ENCODE results near the gene DAZAP1.

The DAZAP1 gene

GRCh38 chr19:1407528-1408299, at the start of gene DAZAP1:
TSS of gene DAZAP1 (plus strand) at chr19:1407586. CDS start at chr19:1407774, 188 bp downstream.
- DNase-seq (ENCODE audit: low read depth in 2 of 2), result peak in 1 of 2 donors; percentile 43

GRCh38 chr19:1360126-1360817, 47.1 kb upstream of the DAZAP1 start:
- DNase-seq (ENCODE audit: low read depth in 2 of 2), result no peak

DNA sequence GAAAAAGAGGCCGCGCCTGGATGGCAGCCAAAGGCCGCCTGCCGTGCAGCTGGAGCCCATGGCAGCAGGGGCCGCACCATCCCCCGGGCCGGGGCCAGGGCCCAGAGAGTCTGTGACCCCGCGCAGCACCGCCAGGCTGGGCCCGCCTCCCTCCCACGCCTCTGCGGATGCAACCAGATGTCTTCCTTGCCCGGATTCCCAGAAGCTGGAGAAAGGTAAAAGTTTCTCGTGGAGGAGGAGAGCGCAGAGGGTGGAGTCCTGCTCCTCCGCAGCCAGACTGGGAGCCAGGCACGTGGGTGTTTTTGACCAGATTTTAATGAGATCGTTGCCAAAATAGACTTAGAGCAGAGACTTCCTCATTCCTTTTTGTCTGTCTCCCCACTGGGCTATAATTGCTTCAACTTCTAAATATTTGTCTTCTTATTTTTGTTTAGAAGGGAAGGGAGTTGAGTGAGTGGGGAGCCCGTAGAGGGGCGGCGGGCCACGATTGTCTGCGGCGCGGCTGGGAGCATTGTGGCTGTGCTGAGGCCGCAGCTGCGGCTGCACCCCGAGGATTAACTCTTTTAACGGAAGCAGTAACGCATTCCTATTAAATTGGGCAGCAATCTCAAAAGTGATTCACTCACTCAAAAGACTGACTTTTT, 46.4 kb upstream of the DAZAP1 start:
- DNase-seq (ENCODE audit: low read depth in 2 of 2), result no peak

GRCh38 chr19:1361601-1362386, 45.6 kb upstream of the DAZAP1 start:
- no peak for DNase-seq (ENCODE audit: low read depth in 2 of 2)

DNA sequence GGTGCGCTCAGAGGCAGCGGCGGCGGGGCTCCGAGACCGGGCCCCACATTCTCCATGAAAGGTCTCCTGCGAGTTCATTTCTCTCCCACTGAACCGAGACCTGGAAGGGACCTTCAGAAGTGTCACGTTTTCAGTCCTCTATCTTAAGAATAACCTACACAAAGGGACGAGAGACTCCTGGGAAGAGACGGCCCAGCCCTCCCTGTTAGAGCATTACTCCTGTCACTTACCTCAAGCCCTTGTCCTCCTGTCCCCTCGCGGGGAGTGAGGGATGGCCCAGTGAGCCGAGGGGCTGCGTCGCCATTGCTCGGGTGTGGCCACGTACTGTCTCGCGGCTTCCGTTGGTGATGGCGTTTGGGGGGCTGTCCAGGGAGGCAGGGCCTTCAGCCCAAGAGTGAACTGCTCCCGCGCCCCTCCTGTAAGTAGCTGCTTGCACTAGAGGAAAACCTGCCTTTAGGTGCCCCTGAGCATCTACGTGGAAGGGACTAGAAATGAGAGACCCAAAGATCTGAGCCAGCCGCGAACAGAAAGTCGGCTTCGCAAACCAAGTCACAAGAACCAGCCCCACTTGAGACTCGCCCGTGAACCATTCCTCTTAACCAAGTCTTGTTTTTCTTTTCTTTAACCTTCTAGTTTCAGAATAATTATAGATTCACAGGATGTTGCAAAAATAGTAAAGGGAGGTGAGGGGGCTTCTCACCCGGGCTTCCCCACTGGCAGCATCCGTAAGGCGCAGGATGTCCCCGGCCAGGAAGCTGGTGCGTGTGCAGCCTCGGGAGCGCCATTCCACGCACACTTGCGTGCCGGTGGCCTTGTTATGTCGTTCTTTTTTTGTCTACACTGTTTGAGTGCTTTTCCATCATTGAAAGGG, 44.8 kb upstream of the DAZAP1 start:
- DNase-seq (ENCODE audit: low read depth in 2 of 2), result no peak

DNA sequence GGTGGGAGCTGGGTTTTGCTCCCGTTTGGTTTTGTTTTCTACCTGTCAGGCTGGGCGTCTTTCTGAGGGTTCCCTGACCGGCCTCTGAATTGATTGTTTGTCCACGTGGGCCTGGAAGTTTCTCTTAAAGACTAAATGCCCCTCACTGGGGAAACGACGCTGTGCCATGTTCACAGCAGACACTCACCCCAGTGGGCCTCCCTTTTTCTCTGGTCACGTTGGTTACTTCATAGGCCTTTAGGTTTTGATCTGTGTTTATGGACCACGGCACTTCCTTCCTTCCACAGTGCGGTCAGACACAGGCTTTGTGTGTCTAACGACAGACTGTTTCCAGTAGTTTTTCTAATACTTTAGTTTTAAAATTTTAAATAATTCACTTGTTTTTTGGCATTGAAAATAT, 43.8 kb upstream of the DAZAP1 start:
- DNase-seq (ENCODE audit: low read depth in 2 of 2), result peak in 1 of 2 donors; percentile 29

- peak in 1 of 2 donors; percentile 23 for DNase-seq (ENCODE audit: low read depth in 2 of 2)
Observed at GRCh38 chr19:1364070-1364704, 43.2 kb upstream of the DAZAP1 start.

DNA sequence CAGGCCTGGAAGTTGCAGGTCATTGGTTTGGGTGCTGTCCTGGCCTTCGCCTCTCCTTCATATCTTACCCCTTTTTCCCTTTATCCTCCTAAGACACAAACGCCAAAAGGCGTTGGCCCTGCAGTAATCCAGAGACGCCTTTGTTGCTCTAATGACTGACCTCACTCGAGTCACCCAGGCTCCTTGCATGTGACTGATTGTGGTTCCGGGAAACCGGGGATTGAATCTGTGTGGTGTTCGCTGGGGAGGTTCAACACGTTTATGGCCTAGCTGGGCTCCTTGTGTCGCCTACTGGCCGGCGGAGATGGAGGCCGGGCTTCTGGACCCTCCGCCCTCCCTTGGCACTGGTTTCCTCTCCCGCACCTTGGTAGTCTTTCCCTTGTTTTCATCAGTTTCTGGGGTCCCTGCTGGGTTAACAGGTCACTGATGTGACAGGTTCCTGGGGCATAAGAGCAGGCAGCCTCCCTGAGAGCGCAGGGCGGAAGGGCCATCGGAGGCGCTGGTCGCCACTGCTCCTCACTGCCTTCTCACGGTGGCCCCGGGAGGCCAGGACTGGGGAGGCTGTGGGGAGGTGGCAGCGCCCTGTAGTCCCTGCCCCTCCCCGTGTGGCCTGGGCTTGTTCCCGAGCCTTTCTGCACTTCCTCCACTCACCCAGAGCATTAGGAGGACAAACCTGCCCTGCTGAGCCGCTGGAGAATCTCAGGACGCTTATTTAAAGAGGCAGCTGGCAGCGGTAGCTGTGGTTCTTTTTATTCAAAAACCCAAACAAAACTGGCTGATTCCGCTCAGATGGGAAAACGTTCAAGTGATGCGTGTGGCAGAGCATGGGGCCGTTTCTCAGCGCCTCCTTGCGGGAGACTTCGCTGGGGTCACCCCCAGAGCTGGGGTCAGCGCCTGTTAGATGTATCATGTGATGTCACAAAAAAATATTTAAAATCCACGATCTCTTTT, 41.8 kb upstream of the DAZAP1 start:
- no peak for DNase-seq (ENCODE audit: low read depth in 2 of 2)

GRCh38 chr19:1366296-1366695, 41.1 kb upstream of the DAZAP1 start:
- no peak for DNase-seq (ENCODE audit: low read depth in 2 of 2)

- DNase-seq (ENCODE audit: low read depth in 2 of 2), result no peak
Observed at GRCh38 chr19:1366899-1367870, 40.2 kb upstream of the DAZAP1 start.

DNA sequence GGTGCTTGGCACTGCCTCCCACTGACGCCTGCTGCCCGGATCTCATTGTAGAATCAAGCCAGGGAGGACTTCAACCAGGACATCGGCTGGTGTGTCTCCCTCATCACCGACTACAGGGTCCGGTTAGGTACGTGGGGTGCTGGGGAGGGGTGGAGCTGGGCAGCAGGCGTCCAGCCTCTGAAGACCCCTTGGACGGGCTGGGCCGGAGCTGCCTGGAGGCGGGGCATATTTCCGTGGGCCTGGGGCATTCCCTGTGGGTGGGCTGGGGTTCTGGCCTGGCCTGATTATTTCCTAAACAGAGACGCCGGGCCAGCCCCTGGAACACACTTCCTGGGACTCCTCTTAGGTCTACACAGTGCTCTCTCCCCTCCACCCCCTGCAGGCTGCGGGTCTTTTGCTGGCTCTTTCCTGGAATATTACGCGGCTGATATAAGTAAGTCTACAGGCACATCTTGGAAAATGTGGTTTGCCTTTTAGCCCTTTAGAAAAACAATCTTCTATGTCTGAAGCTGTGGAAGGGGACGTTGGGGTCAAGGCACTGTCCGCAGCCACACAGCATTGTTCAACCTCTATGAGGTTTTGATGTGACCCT, 38.1 kb upstream of the DAZAP1 start:
- no peak for DNase-seq (ENCODE audit: low read depth in 2 of 2)

DNA sequence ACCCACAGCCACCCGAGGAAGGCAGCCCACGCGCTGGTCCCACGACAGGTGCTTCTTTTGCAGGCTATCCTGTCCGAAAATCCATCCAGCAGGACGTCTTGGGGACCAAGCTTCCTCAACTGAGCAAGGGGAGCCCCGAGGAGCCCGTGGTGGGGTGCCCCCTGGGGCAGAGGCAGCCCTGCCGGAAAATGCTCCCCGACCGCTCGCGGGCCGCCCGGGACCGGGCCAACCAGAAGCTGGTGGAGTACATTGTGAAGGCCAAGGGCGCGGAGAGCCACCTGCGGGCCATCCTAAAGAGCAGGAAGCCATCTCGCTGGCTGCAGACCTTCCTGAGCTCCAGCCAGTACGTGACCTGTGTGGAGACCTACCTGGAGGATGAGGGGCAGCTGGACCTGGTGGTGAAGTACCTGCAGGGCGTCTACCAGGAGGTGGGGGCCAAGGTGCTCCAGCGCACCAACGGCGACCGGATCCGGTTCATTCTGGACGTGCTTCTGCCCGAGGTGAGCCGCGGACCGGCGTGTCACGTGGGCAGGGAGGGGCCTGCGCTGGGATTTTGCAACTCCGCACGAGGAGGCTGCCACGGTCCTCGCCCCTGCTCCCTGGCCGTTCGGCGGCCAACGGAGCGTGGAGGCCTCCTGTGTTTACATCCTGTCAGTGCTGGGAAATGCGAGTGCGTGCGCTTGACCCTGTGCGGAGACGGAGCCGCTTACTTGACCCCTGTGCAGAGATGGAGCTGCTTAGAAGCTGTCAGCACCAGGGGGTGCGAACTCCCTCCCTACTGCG, 36.6 kb upstream of the DAZAP1 start:
- DNase-seq (ENCODE audit: low read depth in 2 of 2), result no peak

GRCh38 chr19:1373042-1373533, 34.3 kb upstream of the DAZAP1 start:
- DNase-seq (ENCODE audit: low read depth in 2 of 2), result no peak

DNA sequence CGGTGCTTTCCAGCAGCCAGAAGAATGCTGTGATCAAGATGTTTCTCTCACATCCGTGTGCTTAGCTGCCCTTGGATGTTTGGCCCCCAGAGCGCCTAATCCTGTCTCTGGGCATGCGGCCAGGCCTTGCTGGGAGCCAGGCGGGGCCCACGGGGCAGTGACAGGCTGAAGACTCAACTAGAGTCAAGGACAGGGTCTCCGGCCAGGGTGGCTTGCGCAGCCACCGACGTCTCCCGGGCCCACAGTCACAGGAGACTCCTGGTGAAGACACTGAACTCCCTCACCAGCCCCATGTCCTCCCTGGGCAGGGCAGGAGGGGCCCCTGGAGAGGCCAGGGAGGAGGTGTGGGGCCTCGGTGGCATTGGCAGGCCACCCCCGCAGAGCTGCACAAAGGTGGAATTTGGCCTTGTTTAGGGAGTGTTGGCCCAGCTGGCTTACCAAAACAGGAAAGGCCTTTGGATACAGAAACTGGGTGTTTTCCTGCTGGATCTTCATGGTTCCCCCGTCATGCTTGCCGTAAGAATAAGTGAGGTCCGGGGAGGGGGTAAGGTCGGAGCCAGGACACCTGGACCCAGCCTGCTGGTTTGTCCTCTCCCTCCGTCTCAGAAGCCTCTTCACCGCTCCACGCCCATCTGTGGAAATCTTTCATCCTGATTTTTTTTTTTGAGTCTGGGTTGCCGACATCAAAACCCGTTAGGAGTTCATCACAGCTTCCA, 33.7 kb upstream of the DAZAP1 start:
- no peak for DNase-seq (ENCODE audit: low read depth in 2 of 2)

DNA sequence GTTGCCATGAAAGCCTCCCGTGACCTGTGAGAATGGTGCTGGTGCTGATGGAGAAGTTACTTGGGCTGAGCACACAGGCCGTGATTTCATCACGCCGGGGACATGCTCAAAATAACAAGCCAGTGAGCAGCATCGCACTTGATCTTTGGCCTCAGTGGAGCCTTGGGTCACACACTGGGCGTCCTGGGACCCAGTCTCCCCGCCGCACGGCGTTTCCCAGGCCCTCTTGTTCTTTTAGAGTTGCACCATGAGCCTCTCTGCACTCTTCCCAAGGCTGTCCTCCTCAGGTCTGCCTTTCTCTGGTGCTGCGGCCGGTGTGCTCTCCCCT, 33.2 kb upstream of the DAZAP1 start:
- no peak for DNase-seq (ENCODE audit: low read depth in 2 of 2)

GRCh38 chr19:1376415-1376805, 31.0 kb upstream of the DAZAP1 start:
- DNase-seq (ENCODE audit: low read depth in 2 of 2), result no peak
